Naive thymus-derived CD8-positive, alpha-beta T cell (primary cell): Measurements from ENCODE around the gene RB1. TPM values are rescaled to one million over a fixed set of nuclear protein-coding genes. Genes with fewer than 3 reads are reported as not detected.

Experiments
- ATAC-seq, 2 donors: fragments of 150-1000 bp; cut with Tn5 transposase in 1 of 2; sonication (Bioruptor Pico), chemical (Tn5 transposase) in 1 of 2; 1 replicate in 1 of 2; 2 replicates in 1 of 2; pipeline ENCODE4 v1.10.0; 2021; ENCODE audit warnings: mild to moderate bottlenecking in 2 of 2, moderate library complexity in 2 of 2
- POLR2A ChIA-PET: fragments of 350-600 bp; sonication (Branson Sonifier 250); formaldehyde crosslinking; loops from one replicate; lab custom pipeline; 2021; ENCODE audit warnings: antibody characterized with exemption; lab: Charles Lee
- DNase-seq, 10 donors: peaks; one replicate each; pipeline versions ENCODE4 v3.0.0 to v3.0.0-alpha.2; 2020 to 2022
- H3K27ac Mint-ChIP-seq, 10 donors: one replicate each; pipeline ENCODE4 v1.8.0; 2020 to 2022; ENCODE audit warnings: mild to moderate bottlenecking in 10 of 10, mixed read lengths in 10 of 10, moderate library complexity in 4 of 10, inconsistent platforms in 1 of 10
- H3K27me3 Mint-ChIP-seq, 5 donors: one replicate each; pipeline ENCODE4 v1.8.0; 2021 to 2022; ENCODE audit warnings: mixed read lengths in 5 of 5
- H3K36me3 Mint-ChIP-seq, 3 donors: one replicate each; pipeline ENCODE4 v1.8.0; 2020 to 2022; ENCODE audit warnings: mixed read lengths in 3 of 3, mild to moderate bottlenecking in 2 of 3, inconsistent platforms in 1 of 3
- H3K4me1 Mint-ChIP-seq, 4 donors: one replicate each; pipeline ENCODE4 v1.8.0; 2021 to 2022; ENCODE audit warnings: mixed read lengths in 4 of 4
- H3K4me3 Mint-ChIP-seq, 10 donors: one replicate each; pipeline ENCODE4 v1.8.0; 2020 to 2022; ENCODE audit warnings: mild to moderate bottlenecking in 10 of 10, mixed read lengths in 10 of 10, moderate library complexity in 6 of 10, inconsistent platforms in 1 of 10
- H3K9me3 Mint-ChIP-seq, 9 donors: one replicate each; pipeline ENCODE4 v1.8.0; 2020 to 2022; ENCODE audit warnings: mixed read lengths in 9 of 9, mild to moderate bottlenecking in 3 of 9, inconsistent platforms in 1 of 9, moderate library complexity in 1 of 9
- polyA plus RNA-seq, 3 donors: library from polyadenylated mRNA; unstranded; fragments of 300-500 nt; fragmentation: Illumina TruSeq; gene quantifications; one replicate each; pipeline ENCODE4 v1.2.3, GENCODE V29; 2021
- total RNA-seq, 8 experiments: library from RNA in 2 of 8; stranded (reverse) in 2 of 8; gene quantifications; one replicate each; pipeline ENCODE4 v1.2.3 and lab custom pipeline; 2021 to 2026

The RB1 gene
- 10 to 100 TPM; 27.3 to 32.6 TPM for total RNA-seq
- 10 to 100 TPM; 11.9 to 18.0 (median 12.5) TPM for polyA plus RNA-seq
- 33.0 to 48.9 (median 40.3) reads per million in 6 experiments for total RNA-seq (lab: John Stamatoyannopoulos, UW)

- H3K4me1 Mint-ChIP-seq = peaks cover 16 to 48% (median 31%) of the 10 kb centered on the region in 4 donors
- peak; percentile 79 for ATAC-seq
- H3K27me3 Mint-ChIP-seq = no peaks in the 10 kb centered on the region
- peak within 1 kb of the TSS; percentile 94 to 99 (median 98) for H3K27ac Mint-ChIP-seq
- POLR2A ChIA-PET = interaction anchor here (0.7 to 2.1 kb wide), 10 partner anchors 10 to 337 kb away, joined by 3 to 8 read pairs (median 4); partner anchors contain the start of genes ITM2B and MED4
- H3K36me3 Mint-ChIP-seq = peaks cover 0 to 16% (median 4%) of the 10 kb centered on the region in 3 donors
- H3K9me3 Mint-ChIP-seq = no peaks in the 10 kb centered on the region
- DNase-seq = peak; percentile 86 to 94 (median 90)
- H3K4me3 Mint-ChIP-seq = peak within 1 kb of the TSS; percentile 86 to 99 (median 98)
Measured at GRCh38 chr13:48303359-48304142, at the start of gene RB1. TSS of gene RB1 (plus strand) at chr13:48303751. CDS start at chr13:48303913, 162 bp downstream.

- POLR2A ChIA-PET = interaction anchor here (0.7 to 0.8 kb wide), 3 partner anchors 11 to 302 kb away, joined by 3 to 5 read pairs (median 3); no protein-coding TSS in a partner anchor
- Mint-ChIP-seq H3K9me3 (no peaks in the 10 kb centered on the region), H3K27ac (peak overlapping the region; percentile 2 to 87 (median 49)), H3K36me3 (peaks cover 10 to 74% (median 25%) of the 10 kb centered on the region in 3 donors), H3K4me1 (peaks cover 23 to 81% (median 69%) of the 10 kb centered on the region in 4 donors), H3K27me3 (no peaks in the 10 kb centered on the region), H3K4me3 (peak overlapping the region in 4 of 10 donors; percentile 23 to 57 (median 26))
- DNase-seq (no peak), ATAC-seq (no peak)
Measured at GRCh38 chr13:48253849-48254248, 49.7 kb upstream of the RB1 start.

GRCh38 chr13:48255090-48255489 lies 48.5 kb upstream of the RB1 start:
- DNase-seq = no peak
- Mint-ChIP-seq H3K4me3 (peak overlapping the region in 1 of 10 donors; percentile 12), H3K27me3 (no peaks in the 10 kb centered on the region), H3K27ac (peak overlapping the region in 5 of 10 donors; percentile 39 to 70 (median 48)), H3K36me3 (peaks cover 16 to 79% (median 25%) of the 10 kb centered on the region in 3 donors), H3K4me1 (peaks cover 25 to 80% (median 70%) of the 10 kb centered on the region in 4 donors), H3K9me3 (no peaks in the 10 kb centered on the region)
- POLR2A ChIA-PET = interaction anchor here (0.6 kb wide), 1 partner anchor 130 kb away, joined by 4 read pairs; no protein-coding TSS in a partner anchor
- ATAC-seq = no peak

GRCh38 chr13:48255954-48256353 lies 47.6 kb upstream of the RB1 start:
- ATAC-seq (peak in 1 of 2 donors; percentile 32), DNase-seq (no peak)
- Mint-ChIP-seq H3K4me1 (peaks cover 24 to 77% (median 68%) of the 10 kb centered on the region in 4 donors), H3K27me3 (no peaks in the 10 kb centered on the region), H3K36me3 (peaks cover 16 to 81% (median 21%) of the 10 kb centered on the region in 3 donors), H3K4me3 (no peak overlapping the region), H3K27ac (peak overlapping the region in 8 of 10 donors; percentile 5 to 69 (median 46)), H3K9me3 (no peaks in the 10 kb centered on the region)
- POLR2A ChIA-PET = no interaction called here

- POLR2A ChIA-PET = no interaction called here
- H3K9me3 Mint-ChIP-seq = no peaks in the 10 kb centered on the region
- peaks cover 22 to 69% (median 60%) of the 10 kb centered on the region in 4 donors for H3K4me1 Mint-ChIP-seq
- no peak for ATAC-seq
- H3K27ac Mint-ChIP-seq = peak overlapping the region in 4 of 10 donors; percentile 11 to 65 (median 48)
- no peaks in the 10 kb centered on the region for H3K27me3 Mint-ChIP-seq
- peaks cover 22 to 85% (median 33%) of the 10 kb centered on the region in 3 donors for H3K36me3 Mint-ChIP-seq
- H3K4me3 Mint-ChIP-seq = no peak overlapping the region
- DNase-seq = no peak
Measured at GRCh38 chr13:48258002-48258401, 45.5 kb upstream of the RB1 start.

GRCh38 chr13:48258430-48258829 lies 45.1 kb upstream of the RB1 start:
- Mint-ChIP-seq H3K9me3 (no peaks in the 10 kb centered on the region), H3K36me3 (peaks cover 22 to 89% (median 36%) of the 10 kb centered on the region in 3 donors), H3K4me1 (peaks cover 25 to 70% (median 63%) of the 10 kb centered on the region in 4 donors), H3K4me3 (no peak overlapping the region), H3K27ac (peak overlapping the region in 5 of 10 donors; percentile 6 to 65 (median 35)), H3K27me3 (no peaks in the 10 kb centered on the region)
- ATAC-seq (no peak), DNase-seq (no peak)
- POLR2A ChIA-PET = no interaction called here

GRCh38 chr13:48260970-48261369 lies 42.6 kb upstream of the RB1 start:
- H3K4me3 Mint-ChIP-seq = no peak overlapping the region
- no peak for ATAC-seq
- POLR2A ChIA-PET = no interaction called here
- H3K27ac Mint-ChIP-seq = peak overlapping the region in 1 of 10 donors; percentile 58
- H3K9me3 Mint-ChIP-seq = no peaks in the 10 kb centered on the region
- H3K36me3 Mint-ChIP-seq = peaks cover 17 to 83% (median 29%) of the 10 kb centered on the region in 3 donors
- no peaks in the 10 kb centered on the region for H3K27me3 Mint-ChIP-seq
- no peak for DNase-seq
- H3K4me1 Mint-ChIP-seq = peaks cover 31 to 77% (median 68%) of the 10 kb centered on the region in 4 donors

GRCh38 chr13:48263196-48263595 lies 40.4 kb upstream of the RB1 start:
- H3K4me3 Mint-ChIP-seq = peak overlapping the region in 1 of 10 donors; percentile 33
- POLR2A ChIA-PET = interaction anchor here (0.6 to 1.6 kb wide), 2 partner anchors 39 to 123 kb away, joined by 3 to 4 read pairs; no protein-coding TSS in a partner anchor
- no peak for DNase-seq
- no peaks in the 10 kb centered on the region for H3K27me3 Mint-ChIP-seq
- H3K4me1 Mint-ChIP-seq = peaks cover 28 to 73% (median 63%) of the 10 kb centered on the region in 4 donors
- H3K36me3 Mint-ChIP-seq = peaks cover 12 to 70% (median 25%) of the 10 kb centered on the region in 3 donors
- ATAC-seq = no peak
- no peaks in the 10 kb centered on the region for H3K9me3 Mint-ChIP-seq
- H3K27ac Mint-ChIP-seq = peak overlapping the region in 9 of 10 donors; percentile 26 to 91 (median 63)

GRCh38 chr13:48264058-48264457 lies 39.5 kb upstream of the RB1 start:
- Mint-ChIP-seq H3K9me3 (no peaks in the 10 kb centered on the region), H3K27ac (peak overlapping the region; percentile 26 to 91 (median 64)), H3K36me3 (peaks cover 12 to 68% (median 25%) of the 10 kb centered on the region in 3 donors), H3K4me3 (peak overlapping the region in 5 of 10 donors; percentile 1 to 29 (median 8)), H3K4me1 (peaks cover 30 to 72% (median 62%) of the 10 kb centered on the region in 4 donors), H3K27me3 (no peaks in the 10 kb centered on the region)
- DNase-seq = no peak
- POLR2A ChIA-PET = interaction anchor here (1.1 kb wide), 1 partner anchor 137 kb away, joined by 5 read pairs; no protein-coding TSS in a partner anchor
- ATAC-seq = no peak

GRCh38 chr13:48265217-48265815 lies 38.2 kb upstream of the RB1 start:
- Mint-ChIP-seq H3K9me3 (no peaks in the 10 kb centered on the region), H3K27ac (peak overlapping the region; percentile 70 to 92 (median 88)), H3K4me3 (peak overlapping the region in 9 of 10 donors; percentile 29 to 68 (median 60)), H3K27me3 (no peaks in the 10 kb centered on the region), H3K36me3 (peaks cover 6 to 60% (median 23%) of the 10 kb centered on the region in 3 donors), H3K4me1 (peaks cover 29 to 63% (median 58%) of the 10 kb centered on the region in 4 donors)
- POLR2A ChIA-PET = interaction anchor here (0.6 to 1.8 kb wide), 5 partner anchors 19 to 138 kb away, joined by 3 to 6 read pairs (median 4); partner anchors contain the start of gene ITM2B
- peak in 5 of 10 donors; percentile 9 to 30 (median 22) for DNase-seq
- ATAC-seq = peak; percentile 77 to 78

GRCh38 chr13:48266150-48266549 lies 37.4 kb upstream of the RB1 start:
- peak overlapping the region in 2 of 10 donors; percentile 1 to 34 for H3K4me3 Mint-ChIP-seq
- peaks cover 6 to 52% (median 17%) of the 10 kb centered on the region in 3 donors for H3K36me3 Mint-ChIP-seq
- H3K27me3 Mint-ChIP-seq = no peaks in the 10 kb centered on the region
- no peak for DNase-seq
- H3K4me1 Mint-ChIP-seq = peaks cover 24 to 58% (median 51%) of the 10 kb centered on the region in 4 donors
- no peak for ATAC-seq
- POLR2A ChIA-PET = interaction anchor here (0.7 to 1.8 kb wide), 3 partner anchors 33 to 48 kb away, joined by 3 to 6 read pairs (median 3); partner anchors contain the start of gene ITM2B
- no peaks in the 10 kb centered on the region for H3K9me3 Mint-ChIP-seq
- H3K27ac Mint-ChIP-seq = peak overlapping the region; percentile 9 to 90 (median 80)
